ENCODE measurements around the gene PODXL.

The PODXL gene

GRCh38 chr7:131503639-131504038 is 52.8 kb downstream of the PODXL start:
- TF ChIP-seq CTCF (IDR thresholded peaks at IDR 0.05; ENCODE audit: insufficient read depth, low read depth, low read length, missing control alignments) = no peak
- no peak overlapping the region for H3K4me3 ChIP-seq (ENCODE audit: low read depth, low read length)
- no peak for DNase-seq (ENCODE audit: low read depth)

DNA sequence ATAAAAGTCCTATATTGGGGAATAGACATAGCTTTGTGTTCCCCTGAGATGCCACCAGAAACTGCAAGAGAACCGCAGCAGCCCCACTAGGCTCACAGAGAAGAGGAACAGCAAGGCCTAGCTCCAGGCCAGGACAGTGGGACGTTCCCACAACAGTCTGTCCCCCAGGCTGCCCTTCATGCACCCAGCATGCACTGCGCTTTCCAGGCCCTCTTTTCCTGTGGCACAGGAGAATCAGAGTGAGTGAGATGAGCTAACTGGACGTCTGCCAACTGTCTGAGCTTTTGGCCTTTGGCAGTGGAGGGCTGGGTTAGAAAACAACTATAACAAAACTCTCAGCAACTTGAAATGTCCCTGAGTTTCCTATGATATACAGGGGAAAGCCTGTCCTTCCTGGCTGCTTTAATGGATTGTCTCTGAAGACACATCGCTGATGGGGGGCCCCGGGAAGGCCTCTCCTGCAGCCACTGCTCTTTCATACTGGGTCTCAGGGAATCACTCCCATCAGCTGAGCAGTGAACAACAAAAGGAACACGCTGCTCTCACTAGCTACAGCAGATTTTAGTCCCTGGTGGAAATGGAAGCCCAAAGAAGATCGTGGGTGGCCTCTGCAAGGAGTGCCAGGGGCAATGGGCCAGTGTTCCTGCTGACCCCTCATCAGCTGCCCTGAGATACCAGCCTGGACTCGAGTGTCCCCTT is 53.5 kb downstream of the PODXL start:
- no peak overlapping the region for H3K4me3 ChIP-seq (ENCODE audit: low read depth, low read length)
- DNase-seq (ENCODE audit: low read depth) = no peak
- no peak for TF ChIP-seq CTCF (IDR thresholded peaks at IDR 0.05; ENCODE audit: insufficient read depth, low read depth, low read length, missing control alignments)

- no peak for TF ChIP-seq CTCF (IDR thresholded peaks at IDR 0.05; ENCODE audit: insufficient read depth, low read depth, low read length, missing control alignments)
- DNase-seq (ENCODE audit: low read depth) = no peak
- H3K4me3 ChIP-seq (ENCODE audit: low read depth, low read length) = no peak overlapping the region
These were observed 54.3 kb downstream of the PODXL start for GRCh38 chr7:131501930-131502685.

- peak; percentile 69 for DNase-seq (ENCODE audit: low read depth)
- TF ChIP-seq CTCF (IDR thresholded peaks at IDR 0.05; ENCODE audit: insufficient read depth, low read depth, low read length, missing control alignments) = no peak
- H3K4me3 ChIP-seq (ENCODE audit: low read depth, low read length) = no peak overlapping the region
These were observed 55.0 kb downstream of the PODXL start for GRCh38 chr7:131501422-131501821.

DNA sequence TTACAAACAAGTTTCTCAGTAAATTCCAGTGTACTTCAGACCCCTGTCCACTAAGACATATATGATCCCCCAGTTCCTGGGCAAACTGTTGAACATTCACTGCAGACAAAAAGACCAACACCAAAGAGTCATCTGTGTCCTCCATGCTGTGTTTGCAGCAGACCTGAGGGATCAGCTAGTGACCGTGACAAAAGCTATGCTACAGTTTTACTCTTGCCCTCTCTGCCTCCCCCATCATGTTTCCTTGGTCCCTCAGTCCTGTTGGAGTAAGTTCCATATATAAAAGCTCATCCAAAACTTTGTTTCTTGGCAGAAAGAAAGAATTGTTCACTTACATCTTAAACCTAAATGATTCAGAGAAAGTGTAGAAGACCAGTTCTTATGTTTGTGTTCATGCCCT is 56.1 kb downstream of the PODXL start:
- no peak for TF ChIP-seq CTCF (IDR thresholded peaks at IDR 0.05; ENCODE audit: insufficient read depth, low read depth, low read length, missing control alignments)
- no peak for DNase-seq (ENCODE audit: low read depth)
- H3K4me3 ChIP-seq (ENCODE audit: low read depth, low read length) = no peak overlapping the region

GRCh38 chr7:131499801-131500200 is 56.6 kb downstream of the PODXL start:
- DNase-seq (ENCODE audit: low read depth) = no peak

More at GRCh38 chr7:131499801-131500200, 56.6 kb downstream of the PODXL start:
- no peak overlapping the region for H3K4me3 ChIP-seq (ENCODE audit: low read depth, low read length)
- TF ChIP-seq CTCF (IDR thresholded peaks at IDR 0.05; ENCODE audit: insufficient read depth, low read depth, low read length, missing control alignments) = no peak

Data from GM12865 (cell line).